GM23248 (cell line): ENCODE measurements around the gene NSMF.

ENCODE experiments used
- EZH2 ChIP-seq: fragments of 200-600 bp; sonication (generic); IDR thresholded peaks from 2 replicates; pipeline ENCODE4 v1.6.1; 2018; ENCODE audit warnings: antibody characterized with exemption, mild to moderate bottlenecking; ENCODE audit not compliant: insufficient read depth, poor library complexity, severe bottlenecking
- EZH2phosphoT487 ChIP-seq: fragments of 200-600 bp; sonication (generic); IDR thresholded peaks from 2 replicates; pipeline ENCODE4 v1.6.1; 2018; ENCODE audit warnings: antibody characterized with exemption, moderate library complexity, mild to moderate bottlenecking, low read depth; ENCODE audit not compliant: insufficient read depth

DNA sequence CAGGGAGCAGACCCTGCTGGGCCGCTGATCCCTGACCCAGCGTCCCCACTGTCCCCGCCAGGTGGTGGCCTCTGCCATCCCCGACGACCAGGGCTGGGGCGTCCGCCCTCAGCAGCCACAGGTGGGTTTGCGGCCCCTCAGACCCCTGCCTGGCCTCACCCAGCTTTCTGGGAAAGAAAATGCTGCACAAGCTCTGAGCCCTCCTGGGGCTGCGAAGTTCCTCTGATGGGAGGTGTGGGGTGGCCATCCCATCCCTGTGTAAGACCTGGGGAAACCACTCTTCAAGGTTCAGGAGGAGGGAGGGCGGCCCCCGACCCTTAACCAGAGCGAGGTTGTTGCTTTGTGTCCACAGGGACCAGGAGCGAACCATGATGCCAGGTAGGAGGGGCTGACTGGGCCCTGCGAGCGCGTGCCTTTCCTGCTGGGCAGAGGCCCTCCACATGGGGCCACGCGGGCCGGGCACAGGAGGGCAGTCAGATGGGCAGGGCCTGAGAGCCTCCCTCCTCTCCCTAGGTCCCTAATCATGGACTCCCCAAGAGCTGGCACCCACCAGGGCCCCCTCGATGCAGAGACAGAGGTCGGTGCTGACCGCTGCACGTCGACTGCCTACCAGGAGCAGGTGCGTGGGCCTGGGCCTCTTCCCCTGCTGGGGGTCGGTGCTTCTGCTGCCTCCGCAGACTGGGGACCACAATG lies 28.3 kb downstream of the NSMF start:
- TF ChIP-seq EZH2 (no peak), EZH2phosphoT487 (no peak)
